ENCODE results near the gene DST.
A peak's percentile ranks its signal among the peaks of the same experiment; 100 is the strongest.
"Not testable (repeated sequence)": the region's sequence is repeated elsewhere in the genome, so short reads cannot be mapped to it uniquely, and the experiment has no call there.

DST gene

DNA sequence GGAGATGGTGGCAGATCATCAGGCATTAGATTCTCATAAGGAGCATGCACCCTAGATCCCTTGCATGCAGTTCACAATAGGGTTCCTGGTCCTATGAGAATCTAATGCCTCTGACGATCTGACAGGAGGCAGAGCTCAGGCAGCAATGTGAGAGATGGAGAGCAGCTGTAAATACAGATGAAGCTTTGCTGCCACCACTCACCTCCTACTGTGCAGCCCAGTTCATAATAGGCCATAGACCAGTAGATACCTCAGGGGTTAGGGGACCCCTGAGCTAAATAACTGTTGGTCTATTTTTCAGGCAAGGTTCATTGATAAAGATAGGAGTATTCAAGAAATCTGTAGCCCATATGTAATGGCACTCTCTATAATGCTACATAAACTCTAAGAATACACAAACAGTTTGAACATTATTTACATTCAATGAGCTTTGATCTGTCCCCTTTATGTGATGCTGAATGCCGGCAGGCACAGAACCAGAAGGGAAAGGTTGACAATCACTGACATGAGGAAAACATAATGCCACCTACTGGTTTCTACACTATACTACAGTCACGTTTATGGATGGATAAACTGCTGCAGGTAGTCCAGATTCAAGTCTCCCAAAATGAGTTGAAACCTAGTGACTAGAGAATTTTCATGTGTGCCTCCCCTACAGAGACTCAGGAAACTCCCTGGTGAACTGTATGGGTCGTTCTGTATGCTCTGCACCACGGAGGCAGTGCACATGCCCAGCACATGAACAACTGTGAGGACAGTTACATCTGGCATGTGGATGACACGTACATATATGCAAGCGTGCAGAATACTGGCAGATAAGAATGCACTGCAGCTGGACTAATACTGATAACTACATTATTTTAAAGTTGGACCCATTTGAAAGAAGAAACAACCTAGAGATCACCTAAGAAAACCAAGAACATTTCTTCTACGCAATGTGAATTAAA is 72.0 kb downstream of the DST start:
- peak; percentile 31 for DNase-seq

DNA sequence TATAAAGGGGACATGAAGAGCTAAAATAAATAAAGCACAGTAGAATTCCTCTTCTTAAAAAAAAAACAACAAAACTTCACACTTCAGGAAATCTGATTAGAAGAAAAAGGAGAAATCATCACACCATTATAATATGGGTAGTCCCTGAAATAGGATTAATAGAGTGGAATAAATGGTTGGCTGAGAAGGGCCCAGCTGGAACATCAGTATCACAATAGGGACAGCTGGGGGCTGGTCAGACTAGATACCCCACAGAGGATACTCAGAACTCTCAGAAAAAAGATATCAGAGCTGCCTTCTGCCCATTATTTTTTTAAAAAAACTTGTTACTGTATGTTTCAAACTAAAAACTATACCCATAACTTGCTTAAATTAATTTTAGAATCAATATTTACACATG is 75.2 kb downstream of the DST start:
- DNase-seq: no peak

DNA sequence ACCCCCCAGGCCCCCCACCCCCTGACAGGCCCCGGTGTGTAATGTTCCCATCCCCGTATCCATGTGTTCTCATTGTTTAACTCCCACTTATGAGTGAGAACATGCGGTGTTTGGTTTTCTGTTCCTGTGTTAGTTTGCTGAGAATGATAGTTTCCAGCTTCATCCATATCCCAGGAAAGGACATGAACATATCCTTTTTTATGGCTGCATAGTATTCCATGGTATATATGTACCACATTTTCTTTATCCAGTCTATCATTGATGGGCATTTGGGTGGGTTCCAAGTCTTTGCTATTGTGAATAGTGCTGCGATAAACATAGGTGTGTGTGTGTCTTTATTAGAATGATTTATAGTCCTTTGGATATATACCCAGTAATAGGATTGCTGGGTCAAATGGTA is 80.0 kb downstream of the DST start:
- DNase-seq: not testable (repeated sequence)

- no peak for DNase-seq
Observed at GRCh38 chr6:56556751-56557540, 85.7 kb downstream of the DST start.

DNA sequence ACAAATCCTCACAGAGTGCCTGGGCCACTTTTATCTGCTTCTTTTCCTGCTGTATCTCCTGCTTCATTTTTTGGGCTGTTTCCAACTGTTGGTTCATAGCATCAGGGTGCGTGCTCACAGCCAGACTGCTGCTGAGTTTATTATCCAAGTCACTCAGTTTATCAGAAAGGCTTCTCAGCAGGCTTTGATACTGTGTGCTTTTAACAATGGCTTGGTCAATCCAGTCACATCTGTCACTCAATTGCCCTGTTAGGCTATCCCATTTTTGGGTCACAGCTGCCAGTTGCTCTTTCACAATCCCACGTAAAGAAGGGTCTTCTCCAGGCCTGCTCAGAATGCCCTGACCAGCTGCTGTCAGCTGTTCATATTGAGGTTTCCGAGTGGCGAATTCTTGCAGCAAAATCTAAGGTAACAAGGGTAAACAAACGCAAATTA is 87.2 kb downstream of the DST start:
- DNase-seq: no peak

GRCh38 chr6:56552187-56553130 is 90.2 kb downstream of the DST start:
- DNase-seq: no peak

DNA sequence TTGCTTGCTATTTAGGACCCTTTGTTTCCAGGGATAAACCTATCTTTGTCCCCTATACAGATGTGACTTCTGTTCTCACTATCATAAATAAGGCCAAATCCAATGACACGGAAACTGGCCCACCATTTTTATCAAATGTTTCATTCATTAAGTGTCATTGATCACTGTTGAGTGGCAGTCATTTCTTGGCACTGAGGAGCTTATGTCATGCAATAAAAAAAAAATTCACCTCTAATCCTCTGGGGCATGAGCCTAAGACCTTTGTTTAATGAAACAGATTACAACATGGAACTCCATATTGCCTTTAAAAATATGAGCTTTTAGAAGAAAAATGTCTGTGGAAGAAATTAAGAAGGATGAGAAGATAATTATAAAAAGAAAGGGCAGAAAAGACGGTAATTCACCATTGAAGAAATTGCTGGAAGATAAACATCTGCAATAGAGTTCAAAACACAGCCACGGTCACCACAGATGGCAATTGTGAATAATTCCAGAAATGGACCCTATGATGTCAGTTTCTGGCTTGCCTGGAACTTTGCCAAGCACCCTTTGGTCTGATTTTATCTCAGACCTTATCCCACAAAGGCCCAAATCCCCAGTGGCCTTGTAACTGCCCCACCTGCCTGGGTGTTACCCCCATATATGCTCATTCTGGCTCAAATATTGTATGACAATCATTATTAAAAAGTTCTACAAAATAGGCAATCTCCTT is 91.1 kb downstream of the DST start:
- no peak for DNase-seq

GRCh38 chr6:56550301-56550700 is 92.4 kb downstream of the DST start:
- no peak for DNase-seq

- DNase-seq: no peak
Observed at GRCh38 chr6:56549014-56549413, 93.7 kb downstream of the DST start.

GRCh38 chr6:56547687-56548086 is 95.0 kb downstream of the DST start:
- no peak for DNase-seq

- peak; percentile 98 for DNase-seq
Observed at GRCh38 chr6:56542364-56543331, 100.0 kb downstream of the DST start.

- DNase-seq: no peak
Observed at GRCh38 chr6:56541741-56542360, 100.8 kb downstream of the DST start.

DNA sequence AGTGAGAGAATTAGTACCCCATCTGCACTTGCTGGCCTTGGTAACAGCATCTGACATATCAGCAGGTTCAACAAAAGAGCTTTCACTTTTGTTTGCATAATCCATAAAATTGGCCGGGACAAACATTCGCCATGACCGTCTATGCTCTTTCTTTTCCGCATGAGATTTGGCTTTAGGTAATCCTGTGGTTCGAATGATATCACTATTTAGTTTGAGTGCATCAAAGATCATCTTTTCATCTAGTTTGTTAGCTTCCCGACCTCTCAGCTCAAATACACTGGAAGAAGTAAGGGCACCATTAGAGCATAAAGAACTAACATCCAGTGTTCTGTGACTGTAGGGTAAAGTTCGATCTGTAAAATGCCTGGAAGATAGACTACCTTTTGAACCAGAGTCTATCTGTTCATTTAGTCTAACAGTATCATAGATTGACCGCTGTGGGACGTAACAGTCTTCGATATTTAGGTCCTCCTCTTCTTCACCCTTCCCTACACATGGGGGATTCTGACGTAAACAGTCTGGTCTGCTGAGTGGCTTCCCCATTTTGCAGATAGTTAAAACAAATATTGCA is 101.6 kb downstream of the DST start:
- no peak for DNase-seq

DNA sequence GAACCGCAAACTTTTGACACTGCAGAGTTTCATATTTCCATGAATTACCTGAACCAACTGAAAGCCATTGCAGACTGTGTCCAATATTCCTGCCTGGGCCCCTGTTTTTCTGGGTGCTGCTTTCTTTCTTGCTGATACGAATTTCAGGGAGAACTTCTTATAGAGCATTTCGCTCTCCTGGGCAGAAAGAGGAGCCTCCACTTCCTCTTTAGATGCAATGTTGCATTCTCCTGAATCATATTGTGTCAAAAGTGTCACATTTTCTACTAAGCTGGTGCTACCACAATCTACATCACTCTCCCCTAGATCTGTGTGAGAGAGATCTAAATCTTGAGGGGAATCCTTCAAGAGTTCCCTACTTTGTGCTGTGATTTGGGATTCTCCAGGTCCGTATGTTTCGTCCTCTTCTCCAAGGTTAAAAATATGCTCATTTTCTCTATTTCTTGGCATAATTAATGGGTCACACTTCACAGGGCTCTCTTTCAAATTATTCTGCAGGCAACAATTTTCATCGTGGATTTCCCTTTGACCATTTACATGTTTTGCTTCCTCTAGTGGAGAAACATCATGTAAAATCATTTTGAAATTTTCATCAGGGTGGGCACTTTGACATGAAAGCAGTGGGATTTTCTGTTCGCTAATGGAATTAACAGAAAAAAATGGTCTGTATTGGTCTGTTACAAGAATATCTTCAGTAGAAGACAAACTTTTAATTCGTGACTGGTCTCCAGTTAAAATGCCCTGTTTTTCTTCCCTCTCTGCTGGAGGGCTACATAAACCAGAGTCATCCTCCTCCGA is 102.3 kb downstream of the DST start:
- DNase-seq: peak; percentile 63

GRCh38 chr6:56539527-56540105 is 103.1 kb downstream of the DST start:
- DNase-seq: no peak

DNA sequence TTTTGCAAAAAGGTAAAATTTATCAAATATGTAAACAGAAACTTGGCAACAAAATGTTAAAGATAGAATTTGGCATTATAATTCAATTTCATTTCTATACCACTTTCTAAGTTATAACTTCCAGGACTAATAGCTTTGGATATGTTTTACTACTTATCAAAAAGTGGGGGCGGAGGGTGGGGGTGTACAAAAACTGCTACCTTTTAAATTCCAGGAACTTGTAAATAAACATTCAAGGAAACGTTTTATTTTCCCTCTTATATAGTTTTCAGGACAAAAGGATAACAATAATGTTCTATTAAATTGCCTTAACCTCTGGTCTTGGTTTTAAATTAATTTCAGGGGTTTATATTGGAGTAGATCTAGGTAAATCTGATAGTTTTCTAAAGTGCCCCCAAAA is 103.8 kb downstream of the DST start:
- no peak for DNase-seq

DNA sequence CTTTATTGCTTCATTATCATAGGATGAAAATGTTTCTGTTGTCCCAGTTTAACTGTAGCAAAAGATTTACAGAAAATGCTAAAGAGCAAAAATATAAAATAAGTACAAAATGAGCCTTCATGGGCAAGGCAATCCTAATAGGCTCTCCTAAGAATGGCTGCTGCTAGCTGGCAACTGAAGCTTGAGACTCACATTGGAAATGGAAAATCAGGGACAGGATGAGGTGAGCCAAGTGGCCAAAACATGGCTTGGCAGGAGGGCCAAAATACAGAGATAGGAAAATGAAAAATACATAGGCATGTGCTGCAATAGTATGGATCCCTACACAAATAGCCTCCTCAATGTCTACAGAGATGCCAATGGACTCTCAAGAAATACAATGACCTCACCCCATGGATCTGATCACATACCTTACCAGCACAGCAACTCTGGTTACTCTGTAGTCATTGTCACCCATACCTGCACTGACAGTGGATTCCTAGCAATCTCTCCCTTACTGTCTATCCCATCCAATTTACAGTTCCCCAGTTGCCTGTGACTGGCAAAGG is 105.4 kb downstream of the DST start:
- DNase-seq: no peak

DNA sequence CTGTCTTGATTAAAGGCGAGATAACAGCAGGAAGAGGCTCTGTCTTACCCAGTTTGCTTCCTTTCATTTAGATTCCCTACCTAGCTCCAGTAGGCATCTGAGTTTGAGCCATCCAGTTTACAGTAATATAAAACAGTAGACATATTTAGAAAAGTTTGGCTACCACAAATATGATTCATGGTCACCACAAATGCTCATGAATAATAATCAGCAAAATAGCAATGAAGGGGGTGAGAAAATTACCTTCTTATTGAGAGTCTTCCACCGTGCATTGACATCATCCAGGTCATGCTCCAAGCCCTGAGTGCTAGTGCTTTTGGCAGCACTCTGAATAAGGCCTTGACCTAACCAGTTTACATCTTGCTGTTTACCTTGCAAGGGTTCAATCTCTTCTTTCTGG is 106.2 kb downstream of the DST start:
- DNase-seq: no peak

Measured in inflammatory macrophage treated with lipopolysaccharide for 4 hours (primary cell).